ENCODE measurements around the gene PLIN3.
"Not testable (repeated sequence)": the region's sequence is repeated elsewhere in the genome, so short reads cannot be mapped to it uniquely, and the experiment has no call there.

PLIN3 gene

DNA sequence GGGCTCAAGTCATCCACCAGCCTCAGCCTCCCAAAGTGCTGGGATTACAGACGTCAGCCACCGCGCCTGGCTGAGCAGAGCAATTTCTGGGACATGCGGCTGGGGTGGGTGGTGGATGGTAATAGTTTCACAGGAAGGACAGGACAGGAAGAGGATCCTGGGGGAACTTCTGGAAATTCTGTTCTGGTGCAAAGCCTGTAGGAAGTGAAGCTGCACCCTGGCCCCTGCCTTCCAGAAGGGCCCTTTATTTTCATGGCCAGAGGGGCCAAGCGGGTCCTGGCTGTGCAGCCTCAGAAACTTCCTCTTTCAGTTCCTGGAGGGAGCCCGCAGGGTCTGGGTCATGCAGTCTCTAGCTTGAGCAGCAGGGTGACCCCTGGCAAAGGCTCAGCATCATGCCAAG, 60.3 kb downstream of the PLIN3 start:
- Histone ChIP-seq H3K9ac (ENCODE audit: low read length in 2 of 2) (no peak overlapping the region), H3K27me3 (ENCODE audit: control insufficient read depth in 1 of 2, insufficient read depth in 2 of 2, low read length in 2 of 2) (no peaks in the 10 kb centered on the region), H3K9me3 (ENCODE audit: control insufficient read depth in 2 of 2, low read length in 2 of 2) (no peaks in the 10 kb centered on the region), H3K27ac (ENCODE audit: low read length) (no peak overlapping the region), H3K36me3 (ENCODE audit: control insufficient read depth in 2 of 2, insufficient read depth in 2 of 2, low read length in 2 of 2) (no peaks in the 10 kb centered on the region), H3K4me1 (ENCODE audit: control insufficient read depth, insufficient read depth, low read length) (peaks cover 2% of the 10 kb centered on the region), H3K4me3 (ENCODE audit: low read length in 2 of 2) (no peak overlapping the region)

DNA sequence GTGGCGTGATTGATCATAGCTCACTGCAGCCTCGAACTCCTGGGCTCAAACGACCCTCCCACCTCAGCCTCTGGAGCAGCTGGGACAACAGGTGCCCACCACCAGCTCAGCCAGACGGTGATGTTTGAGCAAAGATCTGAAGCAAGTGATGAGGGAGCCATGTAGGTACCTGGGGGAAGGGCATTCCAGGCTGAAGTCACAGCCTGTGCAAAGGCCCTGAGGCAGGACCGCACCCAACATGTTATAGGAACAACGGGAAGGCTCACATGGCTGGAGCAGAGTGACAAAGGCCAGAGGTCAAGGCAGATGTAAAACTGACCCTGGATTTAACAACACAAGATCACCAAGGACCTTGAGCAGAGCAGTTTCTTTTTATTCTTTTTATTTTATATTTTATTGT, 61.1 kb downstream of the PLIN3 start:
- no peaks in the 10 kb centered on the region for H3K36me3 ChIP-seq (ENCODE audit: control insufficient read depth in 2 of 2, insufficient read depth in 2 of 2, low read length in 2 of 2)
- no peak overlapping the region for H3K4me3 ChIP-seq (ENCODE audit: low read length in 2 of 2)
- H3K27me3 ChIP-seq (ENCODE audit: control insufficient read depth in 1 of 2, insufficient read depth in 2 of 2, low read length in 2 of 2) = no peaks in the 10 kb centered on the region
- H3K9me3 ChIP-seq (ENCODE audit: control insufficient read depth in 2 of 2, low read length in 2 of 2) = no peaks in the 10 kb centered on the region
- H3K27ac ChIP-seq (ENCODE audit: low read length) = no peak overlapping the region
- H3K4me1 ChIP-seq (ENCODE audit: control insufficient read depth, insufficient read depth, low read length) = peaks cover 2% of the 10 kb centered on the region
- H3K9ac ChIP-seq (ENCODE audit: low read length in 2 of 2) = no peak overlapping the region

DNA sequence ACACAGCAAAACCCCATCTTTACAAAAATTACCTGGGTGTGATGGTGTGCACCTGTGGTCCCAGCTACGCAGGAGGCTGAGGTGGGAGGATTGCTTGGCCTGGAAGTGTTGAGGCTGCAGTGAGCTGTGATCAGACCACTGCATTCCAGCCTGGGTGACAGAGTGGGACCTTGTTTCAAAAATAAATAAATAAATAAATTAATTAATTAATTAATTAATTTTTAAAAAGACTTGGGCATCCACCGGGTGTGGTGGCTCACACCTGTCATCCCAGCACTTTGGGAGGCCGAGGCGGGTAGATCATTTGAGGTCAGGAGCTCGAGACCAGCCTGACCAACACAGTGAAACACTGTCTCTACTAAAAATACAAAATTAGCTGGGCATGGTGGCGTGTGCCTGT, 62.3 kb downstream of the PLIN3 start:
- not testable (repeated sequence) for H3K9ac ChIP-seq (ENCODE audit: low read length in 2 of 2); H3K27ac ChIP-seq (ENCODE audit: low read length); H3K9me3 ChIP-seq (ENCODE audit: control insufficient read depth in 2 of 2, low read length in 2 of 2); H3K4me1 ChIP-seq (ENCODE audit: control insufficient read depth, insufficient read depth, low read length); H3K27me3 ChIP-seq (ENCODE audit: control insufficient read depth in 1 of 2, insufficient read depth in 2 of 2, low read length in 2 of 2); H3K36me3 ChIP-seq (ENCODE audit: control insufficient read depth in 2 of 2, insufficient read depth in 2 of 2, low read length in 2 of 2); H3K4me3 ChIP-seq (ENCODE audit: low read length in 2 of 2)

DNA sequence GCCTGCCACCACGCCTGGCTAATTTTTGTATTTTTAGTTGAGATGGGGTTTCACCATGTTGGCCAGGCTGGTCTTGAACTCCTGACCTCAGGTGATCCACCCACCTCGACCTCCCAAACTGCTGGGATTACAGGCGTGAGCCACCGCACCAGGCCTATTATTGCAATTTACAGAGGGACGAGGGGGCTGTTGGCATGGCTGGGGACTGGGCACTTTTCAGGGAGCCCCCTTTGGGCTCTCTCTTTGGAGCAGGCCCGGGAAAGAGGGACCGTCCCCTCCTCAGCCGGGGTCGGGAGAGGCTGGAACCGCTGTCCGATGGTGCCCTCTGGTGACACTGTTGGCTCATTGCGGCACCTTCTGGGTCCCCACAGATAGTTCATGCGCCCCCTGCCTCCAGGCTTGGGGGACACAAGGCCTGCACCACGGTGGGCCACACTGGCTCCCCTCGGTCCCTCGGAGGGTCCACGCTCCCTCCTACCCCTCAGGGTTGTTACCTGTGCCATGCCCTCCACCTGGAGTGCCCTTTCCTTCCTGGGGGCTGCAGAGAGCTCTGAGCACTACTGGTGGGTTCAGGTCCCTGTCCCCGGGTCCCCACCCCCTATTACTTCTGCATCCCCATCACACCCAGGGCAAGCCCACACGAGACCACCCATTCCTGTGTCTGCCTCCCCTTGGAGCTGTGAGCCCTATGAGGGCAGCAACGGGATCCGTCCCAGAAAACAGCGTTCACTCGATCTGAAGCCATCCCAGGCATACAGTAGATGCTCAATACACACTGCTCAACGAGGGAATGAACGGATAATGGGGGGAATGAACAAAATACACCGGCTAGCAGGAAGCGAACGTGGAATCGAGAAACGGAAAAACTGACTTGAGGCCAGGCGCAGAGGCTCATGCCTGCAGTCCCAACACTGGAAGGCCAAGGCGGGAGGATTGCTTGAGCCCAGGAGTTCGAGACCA, 63.5 kb downstream of the PLIN3 start:
- H3K9ac ChIP-seq (ENCODE audit: low read length in 2 of 2) = no peak overlapping the region
- no peaks in the 10 kb centered on the region for H3K9me3 ChIP-seq (ENCODE audit: control insufficient read depth in 2 of 2, low read length in 2 of 2)
- no peaks in the 10 kb centered on the region for H3K27me3 ChIP-seq (ENCODE audit: control insufficient read depth in 1 of 2, insufficient read depth in 2 of 2, low read length in 2 of 2)
- peak overlapping the region in 1 of 2 donors; percentile 47 for H3K4me3 ChIP-seq (ENCODE audit: low read length in 2 of 2)
- H3K4me1 ChIP-seq (ENCODE audit: control insufficient read depth, insufficient read depth, low read length) = peaks cover 2% of the 10 kb centered on the region
- no peak overlapping the region for H3K27ac ChIP-seq (ENCODE audit: low read length)
- no peaks in the 10 kb centered on the region for H3K36me3 ChIP-seq (ENCODE audit: control insufficient read depth in 2 of 2, insufficient read depth in 2 of 2, low read length in 2 of 2)

DNA sequence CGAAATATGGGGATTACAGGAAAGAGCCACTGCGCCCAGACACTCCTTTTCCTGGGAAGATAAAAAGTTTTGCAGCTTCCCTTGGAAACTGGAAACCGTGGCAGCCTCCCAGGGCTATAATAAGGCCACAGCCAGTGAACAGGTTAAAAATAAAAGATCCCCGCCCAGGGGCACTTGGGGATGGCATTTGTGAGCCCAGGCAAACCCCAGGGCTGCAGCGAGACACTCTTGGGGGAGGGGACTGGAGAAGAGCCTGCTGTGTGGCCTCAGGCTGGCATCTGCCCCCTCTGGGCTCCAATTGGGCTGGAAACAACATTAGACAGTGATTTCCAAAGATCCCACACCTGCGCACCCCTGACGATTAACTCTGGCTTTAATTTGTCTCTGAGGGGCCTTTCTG, 64.8 kb downstream of the PLIN3 start:
- Histone ChIP-seq H3K4me3 (ENCODE audit: low read length in 2 of 2) (no peak overlapping the region), H3K27ac (ENCODE audit: low read length) (no peak overlapping the region), H3K36me3 (ENCODE audit: control insufficient read depth in 2 of 2, insufficient read depth in 2 of 2, low read length in 2 of 2) (peaks cover 0 to 3% of the 10 kb centered on the region in 2 donors), H3K9me3 (ENCODE audit: control insufficient read depth in 2 of 2, low read length in 2 of 2) (no peaks in the 10 kb centered on the region), H3K4me1 (ENCODE audit: control insufficient read depth, insufficient read depth, low read length) (peaks cover 2% of the 10 kb centered on the region), H3K9ac (ENCODE audit: low read length in 2 of 2) (no peak overlapping the region), H3K27me3 (ENCODE audit: control insufficient read depth in 1 of 2, insufficient read depth in 2 of 2, low read length in 2 of 2) (no peaks in the 10 kb centered on the region)

DNA sequence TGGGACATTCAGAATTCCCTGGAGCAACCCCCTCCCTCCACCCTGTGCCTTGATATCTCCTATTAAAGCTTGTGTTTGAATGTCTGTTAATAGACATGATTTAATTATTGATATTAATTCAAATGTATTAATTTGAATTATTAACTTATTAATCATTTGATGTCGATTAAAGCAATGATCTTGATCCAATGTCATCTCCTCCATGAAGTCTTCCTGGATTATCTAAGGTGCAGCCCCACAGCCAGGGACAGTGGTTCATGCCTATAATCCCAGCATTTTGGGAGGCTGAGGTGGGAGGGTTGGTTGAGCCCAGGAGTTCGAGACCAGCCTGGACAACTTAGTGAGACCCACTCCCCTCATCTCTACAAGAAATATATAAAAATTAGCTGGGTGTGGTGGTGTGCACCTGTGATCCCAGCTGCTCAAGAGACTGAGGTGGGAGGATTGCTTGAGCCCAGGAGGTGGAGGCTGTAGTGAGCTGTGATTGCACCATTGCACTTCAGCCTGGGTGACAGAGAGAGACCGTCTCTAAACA, 66.3 kb downstream of the PLIN3 start:
- H3K27me3 ChIP-seq (ENCODE audit: control insufficient read depth in 1 of 2, insufficient read depth in 2 of 2, low read length in 2 of 2) = no peaks in the 10 kb centered on the region
- no peak overlapping the region for H3K9ac ChIP-seq (ENCODE audit: low read length in 2 of 2)
- no peaks in the 10 kb centered on the region for H3K9me3 ChIP-seq (ENCODE audit: control insufficient read depth in 2 of 2, low read length in 2 of 2)
- no peak overlapping the region for H3K27ac ChIP-seq (ENCODE audit: low read length)
- H3K4me1 ChIP-seq (ENCODE audit: control insufficient read depth, insufficient read depth, low read length) = peaks cover 7% of the 10 kb centered on the region
- peaks cover 6 to 8% of the 10 kb centered on the region in 2 donors for H3K36me3 ChIP-seq (ENCODE audit: control insufficient read depth in 2 of 2, insufficient read depth in 2 of 2, low read length in 2 of 2)
- H3K4me3 ChIP-seq (ENCODE audit: low read length in 2 of 2) = no peak overlapping the region

DNA sequence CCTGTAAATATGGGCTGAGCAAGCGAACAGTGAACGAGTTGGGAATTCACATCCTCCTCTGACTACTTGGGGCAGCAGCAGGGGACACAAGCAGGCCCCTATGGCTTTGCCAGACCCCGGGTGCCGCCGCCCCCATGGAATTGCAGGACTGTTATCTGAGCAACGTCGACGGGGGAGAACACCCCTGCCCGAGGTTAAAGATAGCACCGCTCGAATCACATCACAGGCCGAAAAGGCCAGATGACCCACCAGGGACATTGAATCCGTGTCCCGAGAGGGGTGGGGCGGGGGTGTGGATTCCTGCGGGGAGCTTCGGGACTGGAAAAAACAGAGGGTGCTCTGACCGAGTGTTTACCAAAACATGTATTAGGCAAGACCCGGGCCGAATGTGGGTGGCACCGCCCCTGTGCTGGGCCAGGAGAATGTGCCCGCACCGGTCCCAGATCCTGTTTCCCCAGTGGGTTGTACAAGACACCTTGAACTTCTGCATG, 66.8 kb downstream of the PLIN3 start:
- H3K4me3 ChIP-seq (ENCODE audit: low read length in 2 of 2) = no peak overlapping the region
- no peaks in the 10 kb centered on the region for H3K27me3 ChIP-seq (ENCODE audit: control insufficient read depth in 1 of 2, insufficient read depth in 2 of 2, low read length in 2 of 2)
- H3K36me3 ChIP-seq (ENCODE audit: control insufficient read depth in 2 of 2, insufficient read depth in 2 of 2, low read length in 2 of 2) = peaks cover 6 to 8% of the 10 kb centered on the region in 2 donors
- no peak overlapping the region for H3K9ac ChIP-seq (ENCODE audit: low read length in 2 of 2)
- no peaks in the 10 kb centered on the region for H3K9me3 ChIP-seq (ENCODE audit: control insufficient read depth in 2 of 2, low read length in 2 of 2)
- no peak overlapping the region for H3K27ac ChIP-seq (ENCODE audit: low read length)
- H3K4me1 ChIP-seq (ENCODE audit: control insufficient read depth, insufficient read depth, low read length) = peaks cover 10% of the 10 kb centered on the region

DNA sequence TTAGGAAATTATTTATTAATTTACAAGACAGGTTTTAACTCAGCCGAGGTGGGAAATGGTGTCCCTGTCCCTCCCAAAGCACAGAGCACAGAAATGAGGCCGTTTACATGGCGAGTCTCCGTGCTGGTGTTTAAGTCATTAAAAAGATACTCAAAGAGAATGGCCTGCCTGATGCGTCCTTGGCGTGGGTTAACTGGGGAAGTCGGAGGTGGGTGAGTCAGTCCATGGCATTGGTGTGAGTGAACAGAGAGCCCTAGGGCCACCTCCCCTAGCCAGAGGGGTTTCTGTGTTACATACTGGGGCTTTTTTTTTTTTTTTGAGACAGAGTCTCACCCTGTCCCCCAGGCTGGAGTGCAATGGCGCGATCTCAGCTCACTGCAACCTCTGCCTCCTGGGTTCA, 72.1 kb downstream of the PLIN3 start:
- peaks cover 36% of the 10 kb centered on the region for H3K4me1 ChIP-seq (ENCODE audit: control insufficient read depth, insufficient read depth, low read length)
- no peak overlapping the region for H3K9ac ChIP-seq (ENCODE audit: low read length in 2 of 2)
- H3K27me3 ChIP-seq (ENCODE audit: control insufficient read depth in 1 of 2, insufficient read depth in 2 of 2, low read length in 2 of 2) = no peaks in the 10 kb centered on the region
- no peaks in the 10 kb centered on the region for H3K9me3 ChIP-seq (ENCODE audit: control insufficient read depth in 2 of 2, low read length in 2 of 2)
- peaks cover 22 to 27% of the 10 kb centered on the region in 2 donors for H3K36me3 ChIP-seq (ENCODE audit: control insufficient read depth in 2 of 2, insufficient read depth in 2 of 2, low read length in 2 of 2)
- H3K27ac ChIP-seq (ENCODE audit: low read length) = no peak overlapping the region
- no peak overlapping the region for H3K4me3 ChIP-seq (ENCODE audit: low read length in 2 of 2)

DNA sequence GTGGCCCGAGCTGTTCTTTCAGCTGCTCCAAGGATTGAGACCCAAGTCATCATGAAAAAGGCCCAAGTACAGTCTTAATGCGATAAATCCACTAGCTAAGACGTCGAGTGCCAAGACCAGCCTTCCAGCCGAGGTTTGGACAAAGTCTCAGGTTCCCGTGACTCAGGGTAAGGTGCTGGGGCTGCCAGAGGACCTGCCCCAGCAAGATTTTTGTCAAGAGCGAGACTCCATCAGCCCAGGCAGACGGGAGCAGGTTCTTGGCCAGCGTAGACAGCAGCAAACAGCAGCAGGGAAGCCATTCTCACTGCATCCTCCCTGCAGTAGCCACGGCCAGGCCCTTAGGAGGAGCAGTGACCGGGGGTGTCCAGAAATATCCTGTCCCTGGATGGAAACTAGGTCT, 72.5 kb downstream of the PLIN3 start:
- Histone ChIP-seq H3K27ac (ENCODE audit: low read length) (no peak overlapping the region), H3K9ac (ENCODE audit: low read length in 2 of 2) (no peak overlapping the region), H3K36me3 (ENCODE audit: control insufficient read depth in 2 of 2, insufficient read depth in 2 of 2, low read length in 2 of 2) (peaks cover 22 to 27% of the 10 kb centered on the region in 2 donors), H3K4me3 (ENCODE audit: low read length in 2 of 2) (no peak overlapping the region), H3K9me3 (ENCODE audit: control insufficient read depth in 2 of 2, low read length in 2 of 2) (no peaks in the 10 kb centered on the region), H3K4me1 (ENCODE audit: control insufficient read depth, insufficient read depth, low read length) (peaks cover 36% of the 10 kb centered on the region), H3K27me3 (ENCODE audit: control insufficient read depth in 1 of 2, insufficient read depth in 2 of 2, low read length in 2 of 2) (no peaks in the 10 kb centered on the region)

DNA sequence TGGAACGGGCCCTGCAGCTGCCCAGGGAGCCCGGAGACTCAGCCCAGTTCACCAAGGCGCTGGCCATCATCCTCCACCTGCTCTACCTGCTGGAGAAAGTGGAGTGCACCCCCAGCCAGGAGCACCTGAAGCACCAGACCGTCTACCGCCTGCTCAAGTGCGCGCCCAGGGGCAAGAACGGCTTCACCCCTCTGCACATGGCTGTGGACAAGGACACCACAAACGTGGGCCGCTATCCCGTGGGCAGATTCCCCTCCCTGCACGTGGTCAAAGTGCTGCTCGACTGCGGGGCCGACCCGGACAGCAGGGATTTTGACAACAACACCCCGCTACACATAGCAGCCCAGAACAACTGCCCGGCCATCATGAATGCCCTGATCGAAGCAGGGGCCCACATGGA, 74.2 kb downstream of the PLIN3 start:
- not testable (repeated sequence) for H3K9ac ChIP-seq (ENCODE audit: low read length in 2 of 2); H3K27ac ChIP-seq (ENCODE audit: low read length); H3K27me3 ChIP-seq (ENCODE audit: control insufficient read depth in 1 of 2, insufficient read depth in 2 of 2, low read length in 2 of 2); H3K4me3 ChIP-seq (ENCODE audit: low read length in 2 of 2); H3K9me3 ChIP-seq (ENCODE audit: control insufficient read depth in 2 of 2, low read length in 2 of 2)
- H3K4me1 ChIP-seq (ENCODE audit: control insufficient read depth, insufficient read depth, low read length) = peaks cover 36% of the 10 kb centered on the region
- H3K36me3 ChIP-seq (ENCODE audit: control insufficient read depth in 2 of 2, insufficient read depth in 2 of 2, low read length in 2 of 2) = peaks cover 22 to 24% of the 10 kb centered on the region in 2 donors

DNA sequence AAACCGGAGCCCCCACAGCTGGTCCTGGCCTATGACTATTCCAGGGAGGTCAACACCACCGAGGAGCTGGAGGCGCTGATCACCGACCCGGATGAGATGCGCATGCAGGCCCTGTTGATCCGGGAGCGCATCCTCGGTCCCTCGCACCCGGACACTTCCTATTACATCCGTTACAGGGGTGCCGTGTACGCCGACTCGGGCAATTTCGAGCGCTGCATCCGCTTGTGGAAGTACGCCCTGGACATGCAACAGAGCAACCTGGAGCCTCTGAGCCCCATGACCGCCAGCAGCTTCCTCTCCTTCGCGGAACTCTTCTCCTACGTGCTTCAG, 74.6 kb downstream of the PLIN3 start:
- Histone ChIP-seq H3K4me3 (ENCODE audit: low read length in 2 of 2) (peak overlapping the region in 1 of 2 donors; percentile 83), H3K36me3 (ENCODE audit: control insufficient read depth in 2 of 2, insufficient read depth in 2 of 2, low read length in 2 of 2) (peaks cover 22 to 24% of the 10 kb centered on the region in 2 donors), H3K4me1 (ENCODE audit: control insufficient read depth, insufficient read depth, low read length) (peaks cover 36% of the 10 kb centered on the region)
- H3K9me3 ChIP-seq (ENCODE audit: control insufficient read depth in 2 of 2, low read length in 2 of 2); H3K9ac ChIP-seq (ENCODE audit: low read length in 2 of 2); H3K27ac ChIP-seq (ENCODE audit: low read length); H3K27me3 ChIP-seq (ENCODE audit: control insufficient read depth in 1 of 2, insufficient read depth in 2 of 2, low read length in 2 of 2): not testable (repeated sequence)
